Measurements from ENCODE around the gene KRTAP10-7.
"Not testable (repeated sequence)": the region's sequence is repeated elsewhere in the genome, so short reads cannot be mapped to it uniquely, and the experiment has no call there.

KRTAP10-7 gene

DNA sequence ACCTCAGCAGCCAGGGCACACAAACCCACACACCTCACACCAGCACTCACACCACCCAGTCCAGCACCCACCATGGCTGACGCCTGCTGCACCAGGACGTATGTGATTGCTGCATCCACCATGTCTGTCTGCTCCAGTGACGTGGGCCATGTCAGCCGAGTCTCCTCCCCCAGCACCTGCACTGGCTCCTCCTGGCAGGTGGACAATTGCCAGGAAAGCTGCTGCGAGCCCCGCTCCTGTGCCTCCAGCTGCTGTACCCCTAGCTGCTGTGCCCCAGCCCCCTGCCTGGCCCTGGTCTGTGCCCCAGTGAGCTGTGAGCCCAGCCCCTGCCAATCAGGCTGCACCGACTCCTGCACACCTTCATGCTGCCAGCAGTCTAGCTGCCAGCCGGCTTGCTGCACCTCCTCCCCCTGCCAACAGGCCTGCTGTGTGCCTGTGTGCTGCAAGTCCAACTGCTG is 11.7 kb downstream of the KRTAP10-7 start, which contains the start of gene KRTAP10-8:
Gene KRTAP10-8 (plus strand): TSS at position 51 of the 458 bp plus-strand sequence. CDS start 22 bp downstream, at position 73.
- DNase-seq (ENCODE audit: low spot score), result no peak

DNA sequence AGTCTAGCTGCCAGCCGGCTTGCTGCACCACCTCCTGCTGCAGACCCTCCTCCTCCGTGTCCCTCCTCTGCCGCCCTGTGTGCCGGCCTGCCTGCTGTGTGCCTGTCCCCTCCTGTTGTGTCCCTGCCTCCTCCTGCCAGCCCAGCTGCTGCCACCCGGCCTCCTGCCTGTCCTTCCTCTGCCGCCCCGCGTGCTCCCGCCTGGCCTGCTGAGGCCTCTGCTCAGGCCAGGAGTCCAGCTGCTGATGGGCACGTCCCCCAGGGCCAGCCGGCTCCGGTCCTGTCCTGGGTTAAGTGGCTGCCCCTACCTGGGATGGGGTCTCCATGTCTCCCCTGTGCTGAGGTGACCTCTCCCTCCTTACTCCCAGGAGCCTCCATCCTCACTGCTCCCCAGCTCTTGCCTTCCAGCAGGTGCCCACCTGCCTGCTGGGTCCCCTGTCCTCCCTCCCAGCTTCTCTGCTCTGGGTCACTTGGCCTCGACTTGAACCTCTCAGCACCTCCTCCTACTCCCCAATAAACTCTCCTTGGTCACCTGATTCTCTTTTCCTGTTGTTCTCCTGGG is 12.4 kb downstream of the KRTAP10-7 start:
- DNase-seq (ENCODE audit: low spot score), result no peak

DNA sequence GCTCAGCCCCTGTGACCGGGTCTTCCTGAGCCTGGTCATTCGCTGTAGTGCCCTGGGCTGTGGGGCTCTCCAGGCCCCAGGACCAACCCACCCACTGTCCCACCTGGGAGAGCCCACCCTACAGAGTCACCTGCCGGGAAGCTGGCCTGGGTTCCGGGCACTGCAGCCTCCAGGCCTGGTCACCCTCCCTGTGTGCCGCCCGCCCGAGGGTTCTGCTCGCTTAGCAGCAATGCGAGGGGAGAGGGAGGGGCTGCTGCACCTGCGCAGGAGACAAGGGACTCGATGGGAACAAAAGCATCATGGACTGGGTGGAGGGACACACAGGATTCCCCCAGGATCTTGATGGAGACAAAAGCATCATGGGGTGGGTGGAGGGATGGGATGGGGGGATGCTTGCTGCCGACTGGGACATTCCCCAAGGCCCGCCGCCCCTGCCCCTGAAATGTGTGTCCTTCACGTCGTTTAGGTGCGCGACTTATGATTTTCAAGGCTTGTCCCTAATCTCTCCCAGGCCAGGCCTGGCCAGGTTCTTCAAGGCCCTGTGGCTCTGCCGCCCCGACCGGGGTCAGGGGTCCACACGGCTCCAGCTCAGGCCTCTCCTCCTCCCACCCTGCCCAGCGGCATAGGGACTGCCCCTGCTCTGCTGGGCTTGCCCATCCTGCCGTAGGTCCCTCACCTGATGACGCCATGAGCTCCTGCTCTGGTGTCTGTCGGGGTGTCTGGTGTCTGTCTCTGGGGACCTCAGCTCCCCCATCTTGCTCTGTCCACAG is 13.2 kb downstream of the KRTAP10-7 start:
- DNase-seq (ENCODE audit: low spot score), result no peak

DNA sequence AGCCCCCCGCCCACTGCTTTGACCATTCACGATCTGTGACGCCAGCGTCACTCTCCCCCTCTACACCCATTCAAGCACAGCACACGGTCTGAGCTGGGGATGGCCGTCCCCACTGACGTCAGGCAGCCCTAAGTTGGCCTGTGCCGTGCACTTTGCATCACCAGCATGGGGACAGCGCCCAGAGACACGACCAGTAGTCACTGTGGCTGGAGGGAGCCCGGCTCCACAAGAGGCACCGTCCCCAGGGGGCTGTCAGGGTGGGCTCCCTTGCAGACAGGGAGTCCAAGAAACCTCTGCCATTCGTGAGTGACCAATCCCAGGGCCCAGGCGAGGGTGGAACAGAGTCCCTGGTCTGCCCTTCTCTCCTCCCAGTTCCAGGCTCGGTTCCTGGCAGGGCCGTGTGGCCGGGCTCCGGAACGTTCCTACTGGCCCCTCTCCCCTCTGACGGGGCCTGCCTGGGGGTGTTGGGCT is 13.8 kb downstream of the KRTAP10-7 start:
- DNase-seq (ENCODE audit: low spot score), result no peak

DNA sequence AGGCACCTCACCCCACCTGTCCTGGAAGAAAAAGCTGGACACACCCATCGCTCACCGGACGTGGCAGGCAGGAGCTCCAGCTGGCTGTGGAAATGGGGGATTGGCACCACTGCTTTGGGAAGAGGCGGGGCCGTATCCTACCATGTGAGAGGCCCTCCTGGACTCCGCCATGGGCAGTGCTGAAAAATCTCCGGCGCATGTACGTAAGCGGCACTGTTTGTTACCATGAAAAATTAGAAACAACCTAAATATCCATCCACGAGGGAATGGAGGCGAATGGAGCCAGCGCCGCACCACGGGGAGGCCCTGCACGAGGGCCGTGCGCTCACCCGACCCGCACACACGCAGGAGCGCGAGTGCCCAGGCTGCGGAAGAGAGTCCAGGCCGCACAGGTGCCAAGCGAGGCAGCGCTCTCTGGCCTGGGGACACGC is 14.6 kb downstream of the KRTAP10-7 start:
- no peak for DNase-seq (ENCODE audit: low spot score)

DNA sequence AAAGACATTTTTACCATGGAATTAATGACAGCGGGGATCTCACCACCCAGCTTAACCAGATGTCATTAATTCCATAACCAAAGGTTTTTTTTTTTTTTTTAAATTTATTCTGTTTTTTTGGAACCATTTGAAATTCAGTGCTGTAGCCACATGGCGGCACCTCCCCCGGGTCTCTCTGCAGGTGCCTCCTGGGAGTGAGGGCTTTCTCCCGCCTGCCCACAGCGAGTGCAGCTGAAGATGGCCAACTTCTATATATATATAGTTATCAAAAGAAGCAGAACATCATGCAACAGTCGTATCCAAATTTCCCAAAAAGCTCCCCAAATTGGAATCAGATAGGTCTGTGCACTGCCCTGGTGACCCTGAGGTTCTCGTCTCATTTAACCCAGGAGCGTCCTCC is 15.1 kb downstream of the KRTAP10-7 start:
- no peak for DNase-seq (ENCODE audit: low spot score)

DNA sequence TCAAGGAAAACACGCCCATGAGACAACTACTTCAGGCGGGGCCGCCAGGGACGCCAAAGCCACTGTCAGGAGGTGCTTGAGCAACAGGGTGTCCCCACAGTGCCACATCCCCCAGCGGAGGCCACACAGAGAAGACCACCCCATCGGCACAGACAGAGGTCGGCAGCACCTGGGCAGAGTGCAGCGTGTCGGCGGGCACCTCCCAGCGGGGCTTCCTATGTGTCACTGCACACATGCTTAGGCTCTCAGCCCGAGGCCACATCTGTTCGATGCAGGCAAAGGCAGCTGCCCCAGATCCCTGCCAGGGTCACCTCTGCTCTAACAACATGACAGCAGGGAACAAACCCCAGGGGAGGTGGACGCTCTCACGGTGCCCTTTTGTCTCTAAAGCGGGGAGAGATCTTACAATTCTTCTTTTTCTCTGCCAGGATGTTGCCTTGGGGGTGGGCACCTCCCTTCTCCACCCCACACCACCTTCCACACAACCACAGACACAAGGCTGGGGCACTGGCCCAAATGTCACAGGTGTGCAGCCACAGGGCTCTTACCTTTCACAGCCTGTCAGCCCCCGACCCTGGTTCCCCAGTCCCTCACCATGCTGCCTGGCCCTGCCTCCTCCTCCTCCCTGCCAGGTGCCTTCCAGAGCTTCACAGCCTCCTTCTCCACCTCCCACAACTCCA is 15.7 kb downstream of the KRTAP10-7 start:
- DNase-seq (ENCODE audit: low spot score), result no peak

DNA sequence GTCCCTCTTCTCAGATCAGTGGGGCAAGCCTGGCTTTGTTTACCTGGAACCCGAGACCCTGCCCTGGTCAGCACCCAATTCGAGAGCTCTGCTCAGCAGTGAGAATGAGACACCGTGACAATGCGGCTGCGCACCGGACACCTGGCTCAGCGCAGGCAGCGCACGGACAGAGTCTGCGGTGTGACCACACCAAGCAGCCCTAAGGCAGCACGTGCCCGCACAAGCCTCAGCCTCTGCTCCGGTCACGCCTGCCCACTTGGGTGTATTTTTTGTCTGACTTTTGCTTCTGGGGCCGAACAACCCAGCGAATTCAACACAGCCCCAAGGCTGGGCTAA is 16.2 kb downstream of the KRTAP10-7 start:
- DNase-seq (ENCODE audit: low spot score), result no peak

DNA sequence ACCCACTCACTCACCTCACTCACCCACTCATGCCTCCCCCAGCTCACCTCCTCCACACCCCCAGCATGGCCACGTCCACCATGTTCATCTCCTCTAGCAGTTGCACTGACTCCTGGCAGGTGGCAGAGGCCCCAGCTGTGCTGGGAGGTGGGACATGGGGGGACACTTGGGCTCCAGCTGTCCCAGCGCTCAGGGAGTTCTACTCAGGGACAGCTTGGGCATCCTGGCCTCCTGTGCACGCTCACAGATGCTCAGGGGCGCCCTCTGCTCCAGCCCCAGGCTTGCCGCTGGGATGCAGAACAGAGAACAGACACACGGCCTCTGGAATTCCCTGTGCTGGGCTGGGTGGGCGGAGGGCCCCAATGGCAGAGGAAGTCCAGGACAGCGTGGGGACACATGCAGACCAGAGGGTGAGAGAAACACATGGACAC is 16.7 kb downstream of the KRTAP10-7 start:
- no peak for DNase-seq (ENCODE audit: low spot score)

DNA sequence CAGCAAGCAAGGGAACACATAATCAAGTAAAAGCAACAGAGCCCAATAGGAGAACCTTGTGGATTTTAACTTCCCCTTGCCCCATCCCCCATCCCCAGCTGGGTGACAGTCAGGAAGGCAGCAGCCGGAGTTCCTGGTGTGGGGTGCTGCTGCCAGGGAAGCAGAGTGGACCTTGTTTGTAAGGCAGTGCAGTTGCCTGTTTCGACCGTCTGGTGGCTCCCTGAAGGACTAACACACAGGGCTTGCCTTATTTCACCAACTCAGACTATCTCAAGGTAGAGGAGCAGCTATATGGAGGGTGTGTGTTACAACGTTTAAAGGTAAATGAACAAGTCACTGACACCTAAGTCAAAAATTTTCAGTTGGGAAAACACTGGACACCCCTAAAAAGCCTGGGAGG is 18.1 kb downstream of the KRTAP10-7 start:
- no peak for DNase-seq (ENCODE audit: low spot score)

DNA sequence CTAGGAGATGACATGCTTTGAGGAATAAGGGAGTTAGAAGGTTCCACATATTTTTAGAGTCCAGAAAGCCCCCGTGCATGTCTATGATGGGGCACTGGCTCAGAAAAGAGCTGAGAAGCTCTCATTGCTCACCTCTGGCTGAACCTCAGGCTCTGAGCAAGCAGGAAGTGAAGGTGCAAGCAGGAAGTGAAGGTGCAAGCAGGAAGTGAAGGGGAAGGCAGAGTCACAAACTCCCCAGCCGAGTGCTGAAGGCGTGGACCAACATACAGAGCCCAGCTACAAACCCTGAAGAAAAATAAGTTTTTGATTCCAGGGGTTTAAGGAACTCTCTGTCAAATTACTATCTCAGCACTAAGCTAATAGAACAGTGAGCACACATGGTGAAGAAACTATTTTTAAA is 18.5 kb downstream of the KRTAP10-7 start:
- no peak for DNase-seq (ENCODE audit: low spot score)

DNA sequence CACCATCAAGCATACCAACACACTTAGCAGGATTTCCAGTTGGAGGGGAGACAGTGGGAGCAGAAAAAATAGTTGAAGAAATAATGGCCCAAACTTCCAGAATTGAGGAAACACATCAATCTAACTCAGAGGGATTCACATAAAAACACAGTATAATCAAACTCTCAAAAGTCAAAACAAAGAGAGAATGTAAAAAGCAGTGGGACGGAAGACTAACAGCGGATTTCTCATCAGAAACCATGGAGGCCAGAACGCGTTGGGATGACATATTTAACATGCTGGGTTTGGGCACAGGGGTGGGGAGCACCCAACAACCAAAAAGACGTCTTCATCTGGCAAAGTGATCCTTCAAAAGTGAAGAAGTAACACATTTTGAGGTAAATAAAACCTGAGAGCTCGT is 19.5 kb downstream of the KRTAP10-7 start:
- DNase-seq (ENCODE audit: low spot score), result no peak

DNA sequence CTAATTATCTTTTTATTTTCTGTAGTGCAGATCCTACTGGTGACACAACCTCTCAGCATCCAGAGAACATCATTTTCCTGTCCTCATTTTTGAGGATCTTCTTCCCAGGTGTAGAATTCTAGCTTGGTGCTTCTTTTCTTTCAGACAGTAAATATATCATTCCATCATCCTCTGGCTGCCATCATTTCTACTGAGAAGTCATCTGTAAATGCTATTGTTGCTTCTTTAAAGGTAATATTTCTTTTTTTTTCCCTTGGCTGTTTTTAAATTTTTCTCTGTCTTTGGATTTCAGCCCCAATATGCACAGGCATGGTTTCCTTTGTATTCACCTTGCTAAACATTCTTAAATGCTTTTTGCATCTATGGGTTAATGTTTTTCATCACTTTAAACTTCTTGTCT is 23.2 kb downstream of the KRTAP10-7 start:
- DNase-seq (ENCODE audit: low spot score), result no peak

DNA sequence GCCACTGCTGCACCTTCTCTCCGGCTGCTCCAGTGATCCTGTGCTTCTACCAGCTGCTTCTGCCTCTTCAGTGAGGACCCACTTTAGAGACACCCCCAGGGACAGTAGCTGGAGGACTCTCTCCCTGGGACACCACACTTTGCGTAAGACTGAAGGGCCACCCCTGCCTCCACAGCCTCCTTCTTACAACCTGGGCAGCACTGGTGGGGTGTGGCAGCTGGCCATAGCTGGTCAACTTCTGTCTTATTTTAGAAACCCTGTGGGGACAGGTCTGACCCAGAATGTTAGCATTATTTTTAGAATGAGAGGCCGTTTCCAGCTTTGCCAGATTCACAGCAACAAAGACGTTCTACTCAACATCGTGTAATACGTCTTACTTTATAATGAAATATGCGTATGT is 25.4 kb downstream of the KRTAP10-7 start:
- no peak for DNase-seq (ENCODE audit: low spot score)

DNA sequence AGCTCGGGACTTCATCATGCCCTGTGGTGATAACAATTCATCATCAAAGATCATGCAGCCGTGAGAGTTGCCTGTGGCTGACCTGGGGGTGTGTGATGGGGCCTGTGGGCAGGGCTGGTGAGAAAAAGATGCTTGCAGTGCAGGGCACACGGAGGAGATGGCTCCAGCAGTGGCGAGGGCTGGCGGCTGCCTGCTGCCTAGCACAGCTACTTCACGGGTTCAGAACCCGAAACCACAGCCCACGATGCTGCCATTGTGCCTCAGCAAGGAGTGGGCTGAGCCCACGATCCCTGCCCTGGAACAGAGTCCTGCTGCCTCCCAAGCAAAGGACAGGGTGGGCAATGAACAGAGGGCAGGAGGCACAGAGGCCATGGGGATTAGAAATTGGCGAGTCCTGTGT is 25.9 kb downstream of the KRTAP10-7 start:
- no peak for DNase-seq (ENCODE audit: low spot score)

DNA sequence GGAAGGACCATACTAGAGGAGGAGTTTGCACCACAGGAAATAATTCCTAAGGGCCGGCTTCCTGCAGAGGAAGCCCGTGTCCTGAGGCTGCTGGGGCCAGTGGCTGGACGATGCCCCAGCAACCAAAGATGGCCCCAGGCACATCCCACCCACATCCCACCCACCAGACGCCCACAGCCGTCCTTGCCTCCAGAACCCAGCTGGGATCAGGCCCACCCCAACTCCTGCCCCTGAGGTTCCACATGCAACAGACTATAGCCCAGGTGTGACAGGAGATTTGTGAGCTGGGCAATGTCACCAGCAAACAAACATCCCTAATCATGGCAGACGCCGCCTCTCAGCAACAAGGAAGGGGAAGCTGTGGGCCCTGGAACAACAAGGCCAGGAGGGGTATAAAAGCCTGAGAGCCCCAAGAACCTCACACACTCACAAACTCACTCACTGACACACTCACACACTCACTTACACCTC is 26.3 kb downstream of the KRTAP10-7 start, which contains the start of gene KRTAP10-9:
Gene KRTAP10-9 (plus strand): TSS at position 421 of the 471 bp plus-strand sequence. CDS start 79 bp downstream, outside the sequence.
- DNase-seq (ENCODE audit: low spot score), result no peak

DNA sequence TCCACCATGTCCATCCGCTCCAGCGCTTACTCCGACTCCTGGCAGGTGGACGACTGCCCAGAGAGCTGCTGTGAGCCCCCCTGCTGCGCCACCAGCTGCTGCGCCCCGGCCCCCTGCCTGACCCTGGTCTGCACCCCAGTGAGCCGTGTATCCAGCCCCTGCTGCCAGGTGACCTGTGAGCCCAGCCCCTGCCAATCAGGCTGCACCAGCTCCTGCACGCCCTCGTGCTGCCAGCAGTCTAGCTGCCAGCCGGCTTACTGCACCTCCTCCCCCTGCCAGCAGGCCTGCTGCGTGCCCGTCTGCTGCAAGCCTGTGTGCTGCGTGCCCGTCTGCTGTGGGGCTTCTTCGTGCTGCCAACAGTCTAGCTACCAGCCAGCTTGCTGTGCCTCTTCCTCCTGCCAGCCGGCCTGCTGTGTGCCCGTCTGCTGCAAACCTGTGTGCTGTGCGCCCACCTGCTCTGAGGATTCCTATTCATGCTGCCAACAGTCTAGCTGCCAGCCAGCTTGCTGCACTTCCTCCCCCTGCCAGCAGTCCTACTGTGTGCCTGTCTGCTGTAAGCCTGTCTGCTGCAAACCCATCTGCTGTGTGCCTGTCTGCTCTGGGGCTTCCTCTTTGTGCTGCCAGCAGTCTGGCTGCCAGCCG is 26.9 kb downstream of the KRTAP10-7 start:
- DNase-seq (ENCODE audit: low spot score), result not testable (repeated sequence)

DNA sequence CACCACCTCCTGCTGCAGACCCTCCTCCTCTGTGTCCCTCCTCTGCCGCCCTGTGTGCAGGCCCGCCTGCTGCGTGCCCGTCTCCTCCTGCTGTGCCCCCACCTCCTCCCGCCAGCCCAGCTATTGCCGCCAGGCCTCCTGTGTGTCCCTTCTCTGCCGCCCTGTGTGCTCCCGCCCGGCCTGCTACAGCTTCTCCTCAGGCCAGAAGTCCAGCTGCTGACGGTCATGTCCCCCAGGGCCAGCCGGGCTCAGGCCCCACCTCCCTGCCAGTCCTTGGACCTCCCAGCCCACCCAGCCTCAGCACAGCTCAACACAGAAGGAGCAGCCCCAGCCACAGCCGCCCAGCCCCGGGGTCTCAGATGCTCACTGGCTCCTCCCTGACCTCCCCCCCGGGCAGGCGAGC is 27.4 kb downstream of the KRTAP10-7 start:
- DNase-seq (ENCODE audit: low spot score), result not testable (repeated sequence)

DNA sequence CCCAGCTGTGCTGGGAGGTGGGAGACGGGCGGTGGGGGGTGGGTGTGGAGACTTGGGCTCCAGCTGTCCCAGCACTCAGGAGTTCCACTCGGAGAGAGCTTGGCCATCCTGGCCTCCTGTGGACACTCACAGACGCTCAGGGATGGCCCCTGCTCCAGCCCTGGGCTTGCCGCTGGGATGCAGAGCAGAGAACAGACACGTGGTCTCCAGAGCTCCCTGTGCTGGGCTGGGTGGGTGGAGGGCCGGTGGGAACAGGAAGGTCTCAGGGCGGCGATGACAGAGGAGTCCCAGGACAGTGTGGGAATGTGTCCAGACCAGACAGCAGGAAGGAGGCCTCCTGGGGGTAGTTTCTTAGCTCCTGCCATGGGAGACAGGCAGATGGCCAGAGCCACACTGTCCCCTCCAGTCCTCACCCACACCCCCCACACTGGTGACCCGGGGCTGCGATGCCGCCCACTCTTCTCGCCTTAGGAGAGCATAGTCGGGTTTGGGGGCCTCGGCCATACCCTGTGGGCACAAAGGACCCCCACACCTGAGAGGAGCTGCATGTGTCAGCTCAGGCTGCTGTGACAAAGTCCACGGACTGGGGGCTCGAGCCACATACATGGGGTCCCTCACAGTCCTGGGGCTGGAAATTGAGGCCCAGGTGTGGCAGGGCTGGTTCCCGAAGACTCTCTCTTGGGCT is 28.5 kb downstream of the KRTAP10-7 start:
- DNase-seq (ENCODE audit: low spot score), result no peak

DNA sequence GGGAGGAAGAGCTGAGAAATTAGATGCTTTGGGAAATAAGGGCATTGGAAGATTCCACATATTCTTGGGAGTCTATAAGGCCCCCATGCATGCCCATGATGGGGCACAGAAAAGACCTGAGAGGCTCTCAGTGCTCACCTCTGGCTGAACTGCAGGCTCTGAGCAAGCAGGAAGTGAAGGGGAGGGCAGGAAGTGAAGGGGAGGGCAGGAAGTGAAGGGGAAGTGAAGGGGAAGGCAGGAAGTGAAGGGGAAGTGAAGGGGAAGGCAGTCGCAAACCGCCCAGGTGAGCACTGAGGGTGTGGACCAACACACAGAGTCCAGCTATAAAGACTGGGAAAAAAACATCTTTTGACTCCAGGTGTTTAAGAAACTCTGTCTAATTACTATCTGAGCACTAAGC is 30.0 kb downstream of the KRTAP10-7 start:
- no peak for DNase-seq (ENCODE audit: low spot score)

DNA sequence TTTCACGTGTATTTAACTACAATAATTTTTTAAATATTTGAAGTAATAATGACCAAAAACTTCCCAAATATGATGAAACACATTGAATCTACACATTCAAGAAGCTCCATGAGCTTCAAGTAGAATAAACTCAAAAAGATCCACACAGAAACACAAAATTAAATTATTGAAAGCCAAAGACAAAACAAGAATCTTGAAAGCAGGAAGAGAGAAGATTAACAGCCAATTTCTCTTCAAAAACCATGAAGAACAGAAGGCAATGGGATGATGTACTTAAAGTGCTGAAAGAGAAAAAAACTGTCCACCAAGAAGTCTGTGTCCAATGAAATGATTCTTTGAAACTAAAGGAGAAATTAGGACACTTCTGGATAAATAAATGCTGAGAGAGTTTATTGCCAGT is 31.7 kb downstream of the KRTAP10-7 start:
- DNase-seq (ENCODE audit: low spot score), result no peak
